Cortex of kidney (tissue), 1 donor: ENCODE results near the gene PHGDH.
"Not testable (repeated sequence)": the region's sequence is repeated elsewhere in the genome, so short reads cannot be mapped to it uniquely, and the experiment has no call there.

Experiments
- DNase-seq: peaks from one replicate; lab custom pipeline; 2025; lab: John Stamatoyannopoulos, UW

Gene PHGDH

GRCh38 chr1:119711804-119712341 is at the start of gene PHGDH:
Gene PHGDH, plus strand, starts transcription at chr1:119711934. Its CDS starts 89 bp downstream, at chr1:119712023.
- DNase-seq, result no peak

DNA sequence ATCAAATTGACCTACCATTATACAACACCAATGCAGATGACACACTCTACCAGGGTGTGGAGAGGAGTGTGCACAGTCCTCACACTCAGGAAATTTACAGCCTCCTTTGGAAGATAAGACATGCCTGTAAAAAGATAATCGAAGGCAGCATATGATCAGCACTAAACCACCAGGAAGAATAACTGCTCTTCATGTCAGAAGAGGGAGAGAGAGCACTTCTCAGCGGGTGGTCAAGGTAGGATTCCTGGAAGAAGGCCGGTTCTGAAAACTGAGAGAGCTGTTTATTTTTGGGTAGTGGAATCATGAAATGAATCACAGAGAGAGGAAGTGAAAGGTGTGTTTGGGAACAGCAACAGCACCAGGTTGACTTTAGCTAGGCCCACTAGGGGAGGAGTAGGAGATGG is 49.7 kb upstream of the PHGDH start:
- DNase-seq, result no peak

DNA sequence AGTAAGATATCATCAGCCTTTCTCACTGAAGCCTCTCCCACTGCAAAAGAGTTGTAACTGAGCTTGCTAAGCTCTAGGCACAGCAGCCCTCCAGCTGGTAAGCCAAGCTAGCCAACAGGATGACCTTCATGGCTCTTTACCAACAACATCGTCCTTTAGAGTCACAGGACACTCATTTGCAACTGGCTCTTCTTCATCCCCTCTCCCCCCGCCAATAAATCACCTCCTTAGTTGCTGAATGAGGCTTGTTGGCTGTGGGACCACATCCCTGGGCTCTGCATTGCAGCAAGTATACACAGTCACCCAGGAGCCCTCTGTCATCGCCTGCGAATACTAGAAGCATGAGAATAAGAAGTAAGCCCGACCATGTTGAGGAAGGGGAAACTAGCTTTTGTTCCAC is 47.7 kb upstream of the PHGDH start:
- no peak for DNase-seq

- DNase-seq, result no peak
Observed at GRCh38 chr1:119667173-119667572, 44.6 kb upstream of the PHGDH start.

GRCh38 chr1:119670898-119671297 is 40.8 kb upstream of the PHGDH start:
- DNase-seq, result no peak

DNA sequence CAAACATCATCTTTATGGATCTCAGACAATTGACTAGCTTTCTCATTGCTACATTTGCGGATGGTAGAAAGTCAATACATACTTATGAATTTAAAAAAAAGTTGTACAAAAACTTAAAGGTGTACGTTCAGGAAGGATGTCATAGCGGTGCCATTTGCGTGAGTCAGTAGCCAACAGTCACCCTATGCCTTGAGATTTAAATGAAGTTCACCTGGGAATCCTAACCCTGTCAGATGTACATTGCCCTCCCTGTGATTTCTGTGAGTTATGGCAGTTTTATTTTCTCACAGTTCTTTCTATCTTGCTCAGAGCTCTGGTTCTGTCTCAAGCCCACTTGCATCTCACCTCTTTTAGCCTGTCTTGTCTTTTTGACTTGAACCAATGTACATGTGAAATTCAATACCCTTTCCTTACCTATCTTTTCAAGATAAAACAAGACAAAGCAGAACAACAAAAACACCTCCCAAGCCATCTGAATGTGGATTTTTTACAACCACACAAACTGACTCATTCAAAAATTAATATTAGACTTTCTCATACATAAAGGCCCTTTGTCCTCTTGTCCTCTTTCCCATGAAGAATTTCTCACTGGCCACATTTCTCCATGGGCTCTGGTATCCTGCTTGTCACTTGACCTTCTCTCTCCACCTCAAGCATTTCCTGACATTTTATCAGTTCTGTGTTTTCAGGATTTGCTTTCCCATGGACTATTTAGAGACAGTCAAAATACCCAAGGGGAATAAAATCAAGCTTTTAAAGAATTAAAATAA is 38.4 kb upstream of the PHGDH start:
- no peak for DNase-seq

- no peak for DNase-seq
Observed at GRCh38 chr1:119674111-119674526, 37.6 kb upstream of the PHGDH start.

- DNase-seq, result no peak
Observed at GRCh38 chr1:119674835-119675289, 36.9 kb upstream of the PHGDH start.

GRCh38 chr1:119675349-119676345 is 36.1 kb upstream of the PHGDH start:
- DNase-seq, result no peak

DNA sequence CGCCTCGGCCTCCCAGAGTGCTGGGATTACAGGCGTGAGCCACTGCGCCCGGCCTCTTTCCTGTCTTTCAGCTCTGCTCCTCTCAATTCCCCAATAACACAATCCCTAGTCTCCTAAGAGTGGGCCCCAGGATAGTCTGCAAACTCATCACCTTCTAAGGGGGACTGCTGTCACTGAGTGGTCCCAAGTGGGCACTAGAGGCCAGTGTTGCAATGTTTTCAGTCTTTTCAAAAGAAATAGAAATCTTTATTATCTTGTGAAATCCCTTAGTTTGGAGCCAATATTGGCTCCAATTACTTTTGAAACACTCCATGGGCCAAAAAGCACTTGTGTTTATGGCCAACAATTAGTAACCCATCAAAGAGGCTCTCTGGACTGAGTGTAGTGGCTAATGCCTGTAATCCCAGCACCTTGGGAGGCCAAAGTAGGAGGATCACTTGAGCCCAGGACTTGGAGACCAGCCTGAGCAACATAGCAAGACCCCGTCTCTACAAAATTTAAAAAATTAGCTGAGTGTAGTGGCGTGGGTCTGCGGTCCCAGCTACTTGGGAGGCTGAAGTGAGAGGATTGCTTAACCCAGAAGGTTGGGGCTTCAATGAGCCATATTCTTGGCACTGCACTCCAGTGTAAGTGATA is 35.0 kb upstream of the PHGDH start:
- no peak for DNase-seq

GRCh38 chr1:119679223-119679622 is 32.5 kb upstream of the PHGDH start:
- DNase-seq, result no peak

GRCh38 chr1:119680193-119680592 is 31.5 kb upstream of the PHGDH start:
- no peak for DNase-seq

DNA sequence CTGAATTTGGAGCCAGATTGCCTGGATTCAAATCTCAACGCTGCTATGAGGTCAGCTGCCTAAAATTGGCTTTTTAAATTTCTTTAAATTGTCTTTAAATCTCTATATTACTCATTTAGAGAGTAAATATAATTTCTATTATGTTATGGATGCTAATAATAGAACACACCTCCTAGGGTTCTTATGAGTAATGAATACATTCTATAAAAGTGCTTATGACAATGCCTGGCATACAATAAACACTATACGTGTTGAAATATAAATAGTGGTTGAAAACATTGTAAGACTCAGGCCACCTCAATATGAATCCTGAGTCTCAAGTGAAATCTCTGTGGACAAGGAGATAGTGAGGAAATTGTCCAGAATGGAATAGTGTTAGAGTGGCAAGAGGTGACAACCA is 31.0 kb upstream of the PHGDH start:
- DNase-seq, result no peak

- no peak for DNase-seq
Observed at GRCh38 chr1:119681560-119681959, 30.2 kb upstream of the PHGDH start.

GRCh38 chr1:119682141-119682540 is 29.6 kb upstream of the PHGDH start:
- DNase-seq, result no peak

GRCh38 chr1:119683893-119684292 is 27.8 kb upstream of the PHGDH start:
- DNase-seq, result no peak

DNA sequence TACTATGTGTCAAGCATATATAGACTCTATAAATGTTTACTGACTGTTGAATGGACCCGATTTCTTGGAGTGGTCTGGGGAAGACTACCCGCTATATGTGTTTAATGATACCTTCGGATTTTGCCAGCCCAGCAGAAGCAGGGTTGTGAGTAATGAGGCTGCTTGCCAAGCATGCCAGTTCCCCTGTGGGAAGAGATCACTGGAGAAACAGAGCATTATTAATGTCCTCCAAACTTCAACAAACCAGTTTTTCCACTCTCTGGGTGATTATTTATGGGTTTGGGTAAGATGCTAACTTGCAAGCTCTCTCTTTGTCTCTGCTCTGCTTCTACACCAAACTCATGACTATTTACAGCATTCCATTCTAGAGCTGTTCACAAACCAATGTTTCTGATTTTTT is 25.1 kb upstream of the PHGDH start:
- no peak for DNase-seq

- DNase-seq, result no peak
Observed at GRCh38 chr1:119687434-119688079, 24.2 kb upstream of the PHGDH start.

DNA sequence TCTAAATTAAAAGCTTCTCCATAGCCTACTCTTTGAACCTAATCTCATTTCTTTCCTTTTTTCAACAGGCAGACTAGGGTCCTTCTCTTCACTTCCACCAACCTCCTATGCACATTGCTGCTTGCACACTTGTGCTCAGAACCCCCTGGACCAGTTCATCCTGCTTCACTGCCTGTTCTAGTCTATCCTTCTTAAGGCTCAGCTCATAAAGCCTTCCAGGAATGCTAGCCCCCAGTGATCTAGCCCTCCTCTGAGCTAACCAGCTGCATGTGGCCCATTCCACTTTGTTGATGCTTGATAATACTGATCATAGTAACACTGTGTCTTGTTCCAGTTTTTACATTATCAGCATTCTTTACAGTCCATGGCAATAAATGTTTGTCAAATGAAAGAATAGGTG is 22.9 kb upstream of the PHGDH start:
- no peak for DNase-seq

GRCh38 chr1:119689511-119689910 is 22.2 kb upstream of the PHGDH start:
- no peak for DNase-seq

GRCh38 chr1:119696863-119697262 is 14.9 kb upstream of the PHGDH start:
- DNase-seq, result not testable (repeated sequence)

DNA sequence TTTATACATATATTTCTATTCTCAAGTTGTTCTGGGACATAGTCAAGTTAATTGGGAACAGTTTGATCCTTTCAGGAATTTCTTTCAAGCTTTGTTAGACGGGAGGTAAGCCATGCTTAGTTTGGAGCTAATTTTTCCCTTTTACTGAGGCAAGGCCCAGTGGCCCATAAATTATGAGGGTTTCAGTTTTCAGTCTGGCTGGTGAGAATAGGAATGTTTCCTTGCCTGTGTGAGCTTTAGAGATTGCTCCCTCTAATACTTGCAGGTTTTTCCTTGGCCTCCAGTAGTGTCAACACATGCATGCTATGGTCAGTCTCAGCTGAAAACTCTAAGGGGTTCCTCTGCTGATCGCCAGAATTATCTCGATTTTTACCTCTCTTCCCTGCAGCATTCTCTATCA is 14.1 kb upstream of the PHGDH start:
- no peak for DNase-seq
